K562 (cell line): ENCODE data around the gene CNBD2. TPM values are rescaled to one million over a fixed set of nuclear protein-coding genes. Genes with fewer than 3 reads are reported as not detected.
"Not testable (repeated sequence)": the region's sequence is repeated elsewhere in the genome, so short reads cannot be mapped to it uniquely, and the experiment has no call there.

Experiments
- ATAC-seq: fragments of 200-7000 bp; cut with Tn5 transposase; 3 replicates; pipeline ENCODE4 v1.9.1; 2020; ENCODE audit warnings: moderate library complexity
- BruUV-seq: library from RNA; stranded (reverse); fragments of 400-500 nt; replicated peaks from 2 replicates; lab custom pipeline; 2021; lab: Mats Ljungman, UMichigan
- CTCF ChIA-PET: fragments of 300-600 bp; formaldehyde crosslinking; extraction: SDS; loops from one replicate; lab custom pipeline; 2021; ENCODE audit warnings: low intra/inter-chr PET ratio; lab: Yijun Ruan, JAX
- POLR2A ChIA-PET: fragments of 300-600, 350-650 bp; sonication (Branson Sonifier 250); formaldehyde crosslinking; extraction: SDS; loops from one replicate; lab custom pipeline; 2021; ENCODE audit warnings: antibody characterized with exemption, inconsistent platforms; lab: Yijun Ruan, JAX
- DNase-seq, 4 experiments: peaks; one replicate each; pipeline versions ENCODE4 v3.0.0 to v3.0.0-alpha.2; 2011 to 2018; ENCODE audit warnings: low spot score in 3 of 4, mixed read lengths in 3 of 4; ENCODE audit errors: extremely low read depth in 1 of 4
- FAIRE-seq: peaks from 2 replicates; lab custom pipeline; 2011; peaks lifted over from hg19 to GRCh38; lab: Jason Lieb, UNC
- H2AFZ ChIP-seq: 2 replicates; pipeline ENCODE4 v1.6.0; 2011; ENCODE audit warnings: low read depth, low read length, control low read depth, inconsistent platforms
- H3K27ac ChIP-seq: fragments of 200-600 bp; 3 replicates; pipeline ENCODE4 v1.8.0; 2011; ENCODE audit warnings: low read depth, mild to moderate bottlenecking, control low read depth, inconsistent platforms, low read length, moderate library complexity, mixed read lengths; ENCODE audit errors: extremely low read depth
- H3K27me3 ChIP-seq, 2 experiments: fragments of 300-600 bp in 1 of 2; 2 replicates in 1 of 2; 3 replicates in 1 of 2; pipeline versions ENCODE4 v1.6.0 to v1.8.0; 2011; ENCODE audit warnings: inconsistent platforms in 2 of 2, low read length in 2 of 2, mild to moderate bottlenecking in 1 of 2, mixed read lengths in 1 of 2, moderate library complexity in 1 of 2; ENCODE audit not compliant: control insufficient read depth in 2 of 2, insufficient read depth in 2 of 2
- H3K36me3 ChIP-seq: fragments of 300-600 bp; 3 replicates; pipeline ENCODE4 v1.8.0; 2011; ENCODE audit warnings: mild to moderate bottlenecking, low read length, inconsistent platforms; ENCODE audit not compliant: control insufficient read depth, insufficient read depth
- H3K4me1 ChIP-seq, 2 experiments: fragments of 200-600 bp in 1 of 2; replicated peaks in 1 of 2; 2 replicates in 1 of 2; 3 replicates in 1 of 2; pipeline versions ENCODE4 v1.5.1 to v1.8.0; 2011; ENCODE audit warnings: inconsistent platforms in 2 of 2, low read length in 2 of 2, mild to moderate bottlenecking in 1 of 2, mixed read lengths in 1 of 2, moderate library complexity in 1 of 2; ENCODE audit not compliant: control insufficient read depth in 2 of 2, insufficient read depth in 2 of 2
- H3K4me2 ChIP-seq: 2 replicates; pipeline ENCODE4 v1.6.1; 2011; ENCODE audit warnings: low read length, control low read depth, inconsistent platforms, mixed read lengths; ENCODE audit not compliant: insufficient read depth
- H3K4me3 ChIP-seq: fragments of 200-600 bp; sonication (generic), shearing (Covaris generic); 2 replicates; pipeline ENCODE4 v1.5.1; 2016; ENCODE audit warnings: control low read depth, inconsistent platforms
- H3K79me2 ChIP-seq: fragments of 200-600 bp; 3 replicates; pipeline ENCODE4 v1.8.0; 2011; ENCODE audit warnings: low read length, inconsistent platforms; ENCODE audit not compliant: control insufficient read depth, insufficient read depth
- H3K9ac ChIP-seq, 2 experiments: 2 replicates each; pipeline versions ENCODE4 v1.6.0 to v1.6.1; 2011; ENCODE audit warnings: low read depth in 2 of 2, low read length in 2 of 2, control low read depth in 1 of 2, inconsistent platforms in 1 of 2, mild to moderate bottlenecking in 1 of 2, mixed read lengths in 1 of 2; ENCODE audit not compliant: insufficient read depth in 1 of 2
- H3K9me1 ChIP-seq: one replicate; pipeline ENCODE4 v1.6.0; 2011; ENCODE audit warnings: inconsistent platforms, mild to moderate bottlenecking, low read length, moderate library complexity; ENCODE audit not compliant: control insufficient read depth, insufficient read depth
- H3K9me3 ChIP-seq: replicated peaks from 2 replicates; pipeline ENCODE4 v1.5.1; 2011; ENCODE audit warnings: low read depth, low read length, inconsistent platforms; ENCODE audit not compliant: control insufficient read depth, insufficient read depth
- H4K20me1 ChIP-seq: replicated peaks from 2 replicates; pipeline ENCODE4 v1.6.1; 2011; ENCODE audit warnings: low read length, inconsistent platforms, mixed read lengths; ENCODE audit not compliant: control insufficient read depth, insufficient read depth
- ID3 ChIP-seq, 2 experiments: fragments of 250-450 bp in 1 of 2; fragments of 450-650 bp in 1 of 2; sonication (Bioruptor Pico) in 1 of 2; IDR thresholded peaks; 2 replicates each; pipeline versions ENCODE4 v1.6.1 to v1.8.0; 2016 to 2021; ENCODE audit warnings: mild to moderate bottlenecking in 2 of 2, moderate library complexity in 2 of 2, missing compliant biosample characterization in 1 of 2, missing genetic modification characterization in 1 of 2
- TEAD4 ChIP-seq, 2 experiments: sonication (generic) in 1 of 2; formaldehyde crosslinking in 1 of 2; IDR thresholded peaks; 2 replicates each; pipeline versions ENCODE4 v1.6.1 to v1.8.0; 2012 to 2022; ENCODE audit warnings: borderline replicate concordance in 1 of 2, inconsistent platforms in 1 of 2, low read length in 1 of 2, mild to moderate bottlenecking in 1 of 2, missing genetic modification reagents in 1 of 2
- TFAM ChIP-seq: fragments of 250-450 bp; sonication (Bioruptor Pico); conservative IDR thresholded peaks from 2 replicates; pipeline ENCODE4 v1.5.0; 2021; ENCODE audit warnings: mild to moderate bottlenecking, moderate library complexity
- THAP7 ChIP-seq: fragments of 250-450 bp; sonication (Bioruptor Pico); IDR thresholded peaks from 2 replicates; pipeline ENCODE4 v1.5.0; 2021
- ZNF518B ChIP-seq: fragments of 250-450 bp; sonication (Bioruptor Pico); IDR thresholded peaks from 2 replicates; pipeline ENCODE4 v1.5.0; 2021; ENCODE audit warnings: mild to moderate bottlenecking, moderate library complexity
- ZNF696 ChIP-seq: fragments of 250-450 bp; sonication (Bioruptor Pico); conservative IDR thresholded peaks from 2 replicates; pipeline ENCODE4 v1.4.0; 2020; ENCODE audit warnings: mild to moderate bottlenecking, moderate library complexity
- WGBS: fragments of 100-300 bp; shearing (Covaris generic); methylation state at CpG from one replicate; pipeline ENCODE4 v1.1.6; 2016; ENCODE audit warnings: low coverage, mixed read lengths; ENCODE audit not compliant: insufficient coverage; ENCODE audit errors: missing lambda C conversion rate; 5-methylcytosine and 5-hydroxymethylcytosine counted together
- in situ Hi-C: fragments of 300-500 bp; cut with MboI; formaldehyde crosslinking; loops from 4 replicates; pipeline ENCODE4 v1.15.0; 2018; ENCODE audit warnings: inconsistent platforms, mixed read lengths
- intact Hi-C: fragments of 100-400 bp; cut with micrococcal nuclease; formaldehyde crosslinking; loops from 2 replicates; pipeline ENCODE4 v1.14.2; 2022
- polyA plus RNA-seq, 8 experiments: library from polyadenylated mRNA; depleted of rRNA in 4 of 8; stranded (reverse) in 5 of 8; unstranded in 3 of 8; fragments of >200 nt; fragmentation: Nextera tagmentation in 2 of 8; fragmentation: Illumina TruSeq in 1 of 8; extraction: Ambion mirVana in 2 of 8; extraction: Trizol in 1 of 8; gene quantifications; 2 replicates each; pipeline versions ENCODE4 v1.2.1 to v1.2.3, GENCODE V29; 2011 to 2014; ENCODE audit warnings: inconsistent platforms in 1 of 8, missing spikeins in 1 of 8
- total RNA-seq, 7 experiments: library from RNA; depleted of rRNA in 6 of 7; stranded (reverse); fragments of >200 nt in 6 of 7; fragmentation: Illumina TruSeq in 2 of 7; extraction: Trizol in 2 of 7; gene quantifications; 2 replicates each; pipeline versions ENCODE4 v1.2.1 to v1.2.3, GENCODE V29; 2011 to 2021; ENCODE audit warnings: low replicate concordance in 1 of 7

The CNBD2 gene
- total and polyA plus RNA-seq, 9 of the 15 experiments (the other 6 are each of a cell fraction or from before 2014, with no cell fraction given): 3.2 to 17.5 (median 5.3) TPM

GRCh38 chr20:36066777-36067176, 98.4 kb downstream of the CNBD2 start (continued):
- TF ChIP-seq ZNF518B (CRISPR knock-in tag) (no peak), THAP7 (CRISPR knock-in tag) (no peak), TEAD4 (IDR thresholded peaks at IDR 0.05; ENCODE audit: low read length) (no peak), TEAD4 (CRISPR knock-in tag; IDR thresholded peaks at IDR 0.05; ENCODE audit: borderline replicate concordance) (no peak), TFAM (CRISPR knock-in tag) (no peak), ID3 (CRISPR knock-in tag; IDR thresholded peaks at IDR 0.05) (no peak), ID3 (tag; IDR thresholded peaks at IDR 0.05) (no peak), ZNF696 (no peak)

- H3K27ac ChIP-seq, H3K4me3 ChIP-seq, POLR2A ChIA-PET, H3K9ac ChIP-seq, FAIRE-seq, H3K79me2 ChIP-seq, H3K27me3 ChIP-seq, ATAC-seq, H3K9me1 ChIP-seq, in situ Hi-C loops, H4K20me1 ChIP-seq, CTCF ChIA-PET, H3K36me3 ChIP-seq, H3K9me3 ChIP-seq, BruUV-seq, H2AFZ ChIP-seq, H3K4me2 ChIP-seq, DNase-seq, intact Hi-C loops: not testable (repeated sequence)
- WGBS: 79% methylated on average over 11 of the region's 11 CpGs
- H3K4me1 ChIP-seq: peaks cover 6 to 23% of the 10 kb centered on the region in 2 experiments
Observed at GRCh38 chr20:36068526-36068925, 100.1 kb downstream of the CNBD2 start.
